Ovary (tissue), 3 donors: ENCODE measurements around the gene RPTOR.

Experiments
- EP300 ChIP-seq: sonication (generic); formaldehyde crosslinking; IDR thresholded peaks from one replicate; pipeline ENCODE4 v1.6.1; 2017; ENCODE audit warnings: antibody characterized with exemption
- POLR2A ChIP-seq: fragments of 450-650 bp; IDR thresholded peaks from one replicate; pipeline ENCODE4 v1.6.1; 2017; ENCODE audit warnings: antibody characterized with exemption, mild to moderate bottlenecking, moderate library complexity
- TF ChIP-seq, protein P1 (sequence below), 3 donors: fragments of 450-650 bp in 2 of 3; fragments of 200-600 bp in 1 of 3; IDR thresholded peaks; one replicate each; pipeline versions ENCODE4 v1.5.1 to v1.8.0; 2016 to 2022; ENCODE audit warnings: antibody characterized with exemption in 3 of 3, mild to moderate bottlenecking in 1 of 3
- donor health status: DM: no; HTN: no; CAD: no.

DNA sequence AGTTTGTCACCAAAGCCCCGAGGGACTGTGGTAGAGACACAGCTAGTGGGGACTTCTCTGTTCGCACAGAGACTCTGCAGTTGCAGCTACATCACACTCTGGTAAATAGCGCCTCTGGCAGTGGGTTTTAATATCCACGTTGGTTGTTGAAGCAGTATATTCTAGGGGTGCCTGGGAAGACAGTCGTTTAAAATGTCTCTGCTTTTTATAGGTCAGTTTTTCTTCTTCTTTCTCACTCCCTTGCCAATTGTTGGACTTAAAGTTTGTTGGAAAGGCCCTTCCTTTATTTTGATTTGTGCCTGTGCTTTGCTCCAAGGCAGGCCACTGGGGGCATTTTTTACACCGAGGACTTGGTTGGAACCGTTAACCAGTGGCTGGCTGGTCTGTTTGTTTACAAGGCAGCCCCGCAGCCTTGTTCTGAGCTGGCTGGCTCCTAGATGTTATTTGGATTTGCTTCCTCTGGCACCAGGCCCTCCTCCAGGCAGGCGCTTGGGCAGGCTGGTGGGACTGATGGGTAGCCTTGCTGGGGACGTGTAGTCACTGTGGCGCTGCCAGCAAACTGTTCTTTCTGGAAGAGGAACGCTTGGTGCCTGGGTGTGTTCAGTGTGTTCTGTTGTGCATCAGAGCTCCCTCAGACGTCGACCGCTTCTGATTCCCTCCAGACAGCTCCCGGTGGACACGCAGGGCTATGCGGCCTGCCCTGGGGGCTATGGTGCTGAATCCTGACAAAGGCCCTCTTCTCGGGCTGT, 228.8 kb downstream of the RPTOR start:
- TF ChIP-seq, protein P1, sequence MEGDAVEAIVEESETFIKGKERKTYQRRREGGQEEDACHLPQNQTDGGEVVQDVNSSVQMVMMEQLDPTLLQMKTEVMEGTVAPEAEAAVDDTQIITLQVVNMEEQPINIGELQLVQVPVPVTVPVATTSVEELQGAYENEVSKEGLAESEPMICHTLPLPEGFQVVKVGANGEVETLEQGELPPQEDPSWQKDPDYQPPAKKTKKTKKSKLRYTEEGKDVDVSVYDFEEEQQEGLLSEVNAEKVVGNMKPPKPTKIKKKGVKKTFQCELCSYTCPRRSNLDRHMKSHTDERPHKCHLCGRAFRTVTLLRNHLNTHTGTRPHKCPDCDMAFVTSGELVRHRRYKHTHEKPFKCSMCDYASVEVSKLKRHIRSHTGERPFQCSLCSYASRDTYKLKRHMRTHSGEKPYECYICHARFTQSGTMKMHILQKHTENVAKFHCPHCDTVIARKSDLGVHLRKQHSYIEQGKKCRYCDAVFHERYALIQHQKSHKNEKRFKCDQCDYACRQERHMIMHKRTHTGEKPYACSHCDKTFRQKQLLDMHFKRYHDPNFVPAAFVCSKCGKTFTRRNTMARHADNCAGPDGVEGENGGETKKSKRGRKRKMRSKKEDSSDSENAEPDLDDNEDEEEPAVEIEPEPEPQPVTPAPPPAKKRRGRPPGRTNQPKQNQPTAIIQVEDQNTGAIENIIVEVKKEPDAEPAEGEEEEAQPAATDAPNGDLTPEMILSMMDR (IDR thresholded peaks at IDR 0.05) = no peak
- TF ChIP-seq POLR2A (no peak), EP300 (no peak)
